ENCODE measurements around the gene SEMA3E. TPM values are rescaled to one million over a fixed set of nuclear protein-coding genes. Genes with fewer than 3 reads are reported as not detected.
"Not testable (repeated sequence)": the region's sequence is repeated elsewhere in the genome, so short reads cannot be mapped to it uniquely, and the experiment has no call there.

The SEMA3E gene
- total RNA-seq, 2 experiments from 2014 or later: not detected

- intact Hi-C loops (cut with micrococcal nuclease): no loop called here
- TF ChIP-seq CTCF (IDR thresholded peaks at IDR 0.05): no peak
- CTCF ChIA-PET: no interaction called here
Observed at GRCh38 chr7:83681200-83681778, 32.4 kb upstream of the SEMA3E start.

GRCh38 chr7:83677180-83677866 lies 28.4 kb upstream of the SEMA3E start:
- Mint-ChIP-seq H3K27ac (no peak overlapping the region), H3K9me3 (no peaks in the 10 kb centered on the region), H3K4me3 (no peak overlapping the region), H3K27me3 (no peaks in the 10 kb centered on the region), H3K4me1 (ENCODE audit: low read depth) (no peaks in the 10 kb centered on the region), H3K36me3 (ENCODE audit: low read depth) (no peaks in the 10 kb centered on the region)
- no peak for TF ChIP-seq CTCF (IDR thresholded peaks at IDR 0.05)
- CTCF ChIA-PET: no interaction called here
- DNase-seq: no peak
- ATAC-seq: no peak
- intact Hi-C loops (cut with micrococcal nuclease): no loop called here
- POLR2A ChIA-PET: no interaction called here

More at GRCh38 chr7:83681200-83681778, 32.4 kb upstream of the SEMA3E start:
- no peak for DNase-seq
- Mint-ChIP-seq H3K9me3 (no peaks in the 10 kb centered on the region), H3K4me1 (ENCODE audit: low read depth) (no peaks in the 10 kb centered on the region), H3K27ac (no peak overlapping the region), H3K27me3 (no peaks in the 10 kb centered on the region), H3K4me3 (no peak overlapping the region), H3K36me3 (ENCODE audit: low read depth) (no peaks in the 10 kb centered on the region)
- POLR2A ChIA-PET: no interaction called here
- no peak for ATAC-seq

GRCh38 chr7:83673291-83673690 lies 24.4 kb upstream of the SEMA3E start:
- POLR2A ChIA-PET; DNase-seq; H3K4me1 Mint-ChIP-seq (ENCODE audit: low read depth); CTCF ChIA-PET; H3K4me3 Mint-ChIP-seq; H3K9me3 Mint-ChIP-seq; H3K36me3 Mint-ChIP-seq (ENCODE audit: low read depth); H3K27ac Mint-ChIP-seq; intact Hi-C loops (cut with micrococcal nuclease); H3K27me3 Mint-ChIP-seq; ATAC-seq: not testable (repeated sequence)

- H3K4me1 Mint-ChIP-seq (ENCODE audit: low read depth): no peaks in the 10 kb centered on the region
- no peaks in the 10 kb centered on the region for H3K9me3 Mint-ChIP-seq
- H3K27me3 Mint-ChIP-seq: no peaks in the 10 kb centered on the region
- CTCF ChIA-PET: no interaction called here
- POLR2A ChIA-PET: no interaction called here
- DNase-seq (no peak), ATAC-seq (no peak)
- H3K27ac Mint-ChIP-seq: no peak overlapping the region
- intact Hi-C loops (cut with micrococcal nuclease): no loop called here
- H3K4me3 Mint-ChIP-seq: no peak overlapping the region
- no peaks in the 10 kb centered on the region for H3K36me3 Mint-ChIP-seq (ENCODE audit: low read depth)
- no peak for TF ChIP-seq CTCF (IDR thresholded peaks at IDR 0.05)
Observed at GRCh38 chr7:83672157-83672556, 23.2 kb upstream of the SEMA3E start.

GRCh38 chr7:83663131-83663530 lies 14.2 kb upstream of the SEMA3E start:
- Mint-ChIP-seq H3K4me3 (no peak overlapping the region), H3K36me3 (ENCODE audit: low read depth) (no peaks in the 10 kb centered on the region), H3K27me3 (no peaks in the 10 kb centered on the region), H3K9me3 (no peaks in the 10 kb centered on the region), H3K4me1 (ENCODE audit: low read depth) (no peaks in the 10 kb centered on the region), H3K27ac (no peak overlapping the region)
- no peak for TF ChIP-seq CTCF (IDR thresholded peaks at IDR 0.05)
- DNase-seq (no peak), ATAC-seq (no peak)
- ChIA-PET CTCF (no interaction called here), POLR2A (no interaction called here)
- intact Hi-C loops (cut with micrococcal nuclease): no loop called here

All from activated CD8-positive, alpha-beta T cell treated with anti-CD3 and anti-CD28 coated beads for 36 hours (primary cell).